Parathyroid adenoma (tissue), 2 donors: ENCODE results near the gene TEX101.

Source experiments
- H2AFZ ChIP-seq: fragments of 300-600 bp; sonication (generic); one replicate; pipeline ENCODE4 v1.7.0; 2017; ENCODE audit warnings: antibody characterized with exemption, mild to moderate bottlenecking
- H3K27ac ChIP-seq: fragments of 300-600 bp; sonication (generic); one replicate; pipeline ENCODE4 v1.7.0; 2017
- H3K27me3 ChIP-seq: fragments of 300-600 bp; sonication (generic); one replicate; pipeline ENCODE4 v1.7.0; 2017; ENCODE audit warnings: low read length; ENCODE audit not compliant: control insufficient read depth, insufficient read depth
- H3K36me3 ChIP-seq: fragments of 300-600 bp; sonication (generic); one replicate; pipeline ENCODE4 v1.7.0; 2017; ENCODE audit warnings: low read length; ENCODE audit not compliant: control insufficient read depth, insufficient read depth
- H3K4me1 ChIP-seq: fragments of 300-600 bp; sonication (generic); one replicate; pipeline ENCODE4 v1.7.0; 2017; ENCODE audit warnings: control low read depth
- H3K4me2 ChIP-seq: fragments of 300-600 bp; sonication (generic); one replicate; pipeline ENCODE4 v1.7.0; 2017; ENCODE audit warnings: low read length
- H3K4me3 ChIP-seq: fragments of 300-600 bp; sonication (generic); one replicate; pipeline ENCODE4 v1.7.0; 2017; ENCODE audit warnings: low read depth, low read length
- H3K79me2 ChIP-seq: fragments of 300-600 bp; sonication (generic); one replicate; pipeline ENCODE4 v1.7.0; 2017; ENCODE audit warnings: control low read depth
- H3K9ac ChIP-seq: fragments of 300-600 bp; sonication (generic); one replicate; pipeline ENCODE4 v1.7.0; 2017; ENCODE audit warnings: mild to moderate bottlenecking
- H3K9me3 ChIP-seq: fragments of 300-600 bp; sonication (generic); one replicate; pipeline ENCODE4 v1.7.0; 2017; ENCODE audit warnings: low read length; ENCODE audit not compliant: control insufficient read depth
- TF ChIP-seq, protein P1 (sequence below): fragments of 300-600 bp; sonication (generic); IDR thresholded peaks from one replicate; pipeline ENCODE4 v1.7.0; 2017; ENCODE audit warnings: antibody characterized with exemption, mild to moderate bottlenecking
- donor health status: primary hyperparathyroidism.

TEX101 gene

DNA sequence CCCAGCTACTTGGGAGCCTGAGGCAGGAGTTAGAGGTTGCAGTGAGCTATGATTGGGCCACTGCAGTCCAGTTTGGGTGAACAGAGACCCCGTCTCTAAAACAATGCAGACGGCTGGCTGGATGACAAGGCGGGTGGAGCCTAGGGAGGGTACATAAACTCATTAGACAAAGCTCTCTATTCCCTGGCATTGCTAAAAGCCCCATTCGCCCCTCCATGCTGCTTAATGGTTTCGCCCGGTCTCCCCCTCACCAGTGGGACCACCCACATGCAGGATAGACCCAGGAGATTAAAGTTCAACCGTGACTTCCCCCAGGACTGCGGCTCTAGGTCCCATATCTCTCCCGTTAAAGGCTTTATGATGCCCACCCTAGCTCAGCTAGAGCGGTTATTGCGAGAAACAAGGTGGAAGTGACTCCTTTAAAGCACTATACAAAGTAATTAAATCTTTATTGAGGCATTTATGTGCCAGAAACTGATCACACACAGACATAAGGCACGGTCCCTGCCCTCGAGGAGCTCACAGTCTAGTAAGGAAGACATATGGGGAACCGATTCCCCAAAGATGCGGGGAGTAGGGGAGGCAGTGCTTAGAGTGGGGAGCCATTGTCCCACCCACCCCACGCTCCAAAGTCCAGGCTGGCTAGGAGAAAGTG is 45.8 kb downstream of the TEX101 start:
- no peaks in the 10 kb centered on the region for H3K9me3 ChIP-seq
- H3K4me2 ChIP-seq = no peak overlapping the region
- no peak overlapping the region for H3K27ac ChIP-seq
- H3K79me2 ChIP-seq = no peaks in the 10 kb centered on the region
- no peak overlapping the region for H3K4me3 ChIP-seq
- H2AFZ ChIP-seq = no peak overlapping the region
- TF ChIP-seq, protein P1, sequence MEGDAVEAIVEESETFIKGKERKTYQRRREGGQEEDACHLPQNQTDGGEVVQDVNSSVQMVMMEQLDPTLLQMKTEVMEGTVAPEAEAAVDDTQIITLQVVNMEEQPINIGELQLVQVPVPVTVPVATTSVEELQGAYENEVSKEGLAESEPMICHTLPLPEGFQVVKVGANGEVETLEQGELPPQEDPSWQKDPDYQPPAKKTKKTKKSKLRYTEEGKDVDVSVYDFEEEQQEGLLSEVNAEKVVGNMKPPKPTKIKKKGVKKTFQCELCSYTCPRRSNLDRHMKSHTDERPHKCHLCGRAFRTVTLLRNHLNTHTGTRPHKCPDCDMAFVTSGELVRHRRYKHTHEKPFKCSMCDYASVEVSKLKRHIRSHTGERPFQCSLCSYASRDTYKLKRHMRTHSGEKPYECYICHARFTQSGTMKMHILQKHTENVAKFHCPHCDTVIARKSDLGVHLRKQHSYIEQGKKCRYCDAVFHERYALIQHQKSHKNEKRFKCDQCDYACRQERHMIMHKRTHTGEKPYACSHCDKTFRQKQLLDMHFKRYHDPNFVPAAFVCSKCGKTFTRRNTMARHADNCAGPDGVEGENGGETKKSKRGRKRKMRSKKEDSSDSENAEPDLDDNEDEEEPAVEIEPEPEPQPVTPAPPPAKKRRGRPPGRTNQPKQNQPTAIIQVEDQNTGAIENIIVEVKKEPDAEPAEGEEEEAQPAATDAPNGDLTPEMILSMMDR = no peak
- H3K4me1 ChIP-seq = no peaks in the 10 kb centered on the region
- H3K9ac ChIP-seq = no peak overlapping the region
- H3K27me3 ChIP-seq = no peaks in the 10 kb centered on the region
- no peaks in the 10 kb centered on the region for H3K36me3 ChIP-seq

DNA sequence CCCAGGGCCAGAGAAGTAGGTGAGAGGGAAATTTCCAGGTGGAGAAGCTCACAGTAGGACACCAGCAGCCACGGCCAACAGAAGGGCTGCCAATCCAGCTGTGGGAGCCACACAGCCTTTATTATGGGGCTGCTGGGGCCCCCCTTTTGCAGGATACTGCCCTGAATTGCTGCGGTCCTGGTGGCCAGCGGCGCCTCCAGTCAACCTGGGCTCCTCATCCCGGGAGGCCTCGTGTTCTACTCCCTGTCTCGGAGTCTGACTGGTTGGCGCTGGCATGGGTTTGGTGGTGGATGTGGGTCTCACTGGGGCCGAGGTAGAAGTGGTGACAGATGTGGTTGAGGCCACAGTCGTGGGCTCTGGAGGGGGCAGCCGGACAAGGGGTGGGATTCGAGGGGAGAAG is 46.6 kb downstream of the TEX101 start:
- no peak overlapping the region for H3K4me2 ChIP-seq
- H3K27ac ChIP-seq = no peak overlapping the region
- no peaks in the 10 kb centered on the region for H3K27me3 ChIP-seq
- no peaks in the 10 kb centered on the region for H3K79me2 ChIP-seq
- H3K9me3 ChIP-seq = no peaks in the 10 kb centered on the region
- no peak overlapping the region for H3K4me3 ChIP-seq
- TF ChIP-seq, protein P1 = no peak
- no peak overlapping the region for H2AFZ ChIP-seq
- H3K4me1 ChIP-seq = no peaks in the 10 kb centered on the region
- H3K36me3 ChIP-seq = no peaks in the 10 kb centered on the region
- no peak overlapping the region for H3K9ac ChIP-seq

DNA sequence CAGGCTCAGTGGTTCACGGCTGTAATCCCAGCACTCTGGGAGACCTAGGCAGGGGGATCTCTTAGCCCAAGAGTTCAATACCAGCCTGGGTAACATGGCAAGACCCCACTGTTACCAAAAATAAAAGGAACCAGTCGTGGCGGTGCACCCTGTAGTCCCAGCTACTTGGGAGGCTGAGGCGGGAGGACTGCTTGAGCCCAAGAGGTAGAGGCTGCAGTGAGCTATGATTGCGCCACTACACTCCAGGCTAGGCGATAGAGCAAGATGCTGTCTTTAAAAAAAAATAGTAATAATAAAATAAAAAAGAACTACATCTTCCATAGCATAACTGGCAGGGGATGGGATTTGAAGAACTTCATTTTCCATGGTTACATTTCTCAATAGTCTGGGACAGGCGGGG is 47.7 kb downstream of the TEX101 start:
- no peak overlapping the region for H3K4me3 ChIP-seq
- no peaks in the 10 kb centered on the region for H3K4me1 ChIP-seq
- H3K9ac ChIP-seq = no peak overlapping the region
- H3K27me3 ChIP-seq = no peaks in the 10 kb centered on the region
- H3K9me3 ChIP-seq = no peaks in the 10 kb centered on the region
- TF ChIP-seq, protein P1 = no peak
- peak overlapping the region; percentile 93 for H2AFZ ChIP-seq
- H3K36me3 ChIP-seq = no peaks in the 10 kb centered on the region
- no peak overlapping the region for H3K4me2 ChIP-seq
- no peak overlapping the region for H3K27ac ChIP-seq
- H3K79me2 ChIP-seq = no peaks in the 10 kb centered on the region

DNA sequence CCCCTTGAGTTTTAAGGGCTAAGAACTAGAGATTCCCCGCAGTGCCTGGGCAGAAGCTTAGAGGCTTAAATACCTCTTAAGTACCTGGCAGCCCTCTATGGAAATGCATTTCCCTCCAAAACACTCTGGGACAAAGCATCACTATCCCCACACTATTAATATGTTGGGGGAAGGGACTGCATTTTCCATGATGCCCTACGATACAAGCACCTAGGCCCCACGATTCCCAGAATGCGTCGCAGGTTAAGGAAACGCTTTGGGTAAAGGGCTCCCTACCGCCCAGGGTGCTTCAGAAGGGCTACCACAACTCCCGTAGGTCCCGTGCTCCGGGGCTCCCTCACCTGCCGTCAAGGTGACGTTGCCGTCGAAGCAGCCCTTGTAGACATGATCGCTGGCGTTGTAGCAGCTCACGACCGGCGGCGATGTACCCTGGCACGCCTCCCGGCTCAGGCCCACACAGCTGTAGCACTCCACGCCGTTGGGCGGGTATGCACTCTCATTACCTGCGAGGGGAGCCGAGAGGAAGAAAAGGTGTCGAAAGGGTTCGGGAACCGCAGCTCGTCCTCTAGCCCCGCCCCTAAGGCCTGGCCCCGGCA is 48.2 kb downstream of the TEX101 start:
- Histone ChIP-seq H3K27ac (peak overlapping the region; percentile 41), H3K4me3 (peak overlapping the region; percentile 77), H3K9me3 (no peaks in the 10 kb centered on the region)

More for the DNA sequence above, 48.2 kb downstream of the TEX101 start:
- Histone ChIP-seq H3K9ac (no peak overlapping the region), H2AFZ (peak overlapping the region; percentile 93), H3K27me3 (no peaks in the 10 kb centered on the region), H3K79me2 (no peaks in the 10 kb centered on the region), H3K4me2 (peak overlapping the region; percentile 72), H3K36me3 (no peaks in the 10 kb centered on the region), H3K4me1 (no peaks in the 10 kb centered on the region)
- TF ChIP-seq, protein P1 = no peak
